Activated gamma-delta T cell treated with Interleukin-2 at 50 U/mL for 16 hours (primary cell): Measurements from ENCODE around the gene DYRK1A.
"Not testable (repeated sequence)": the region's sequence is repeated elsewhere in the genome, so short reads cannot be mapped to it uniquely, and the experiment has no call there.

Source experiments
- DNase-seq: peaks from one replicate; pipeline ENCODE4 v3.0.0-alpha.2; 2020

DYRK1A gene

DNA sequence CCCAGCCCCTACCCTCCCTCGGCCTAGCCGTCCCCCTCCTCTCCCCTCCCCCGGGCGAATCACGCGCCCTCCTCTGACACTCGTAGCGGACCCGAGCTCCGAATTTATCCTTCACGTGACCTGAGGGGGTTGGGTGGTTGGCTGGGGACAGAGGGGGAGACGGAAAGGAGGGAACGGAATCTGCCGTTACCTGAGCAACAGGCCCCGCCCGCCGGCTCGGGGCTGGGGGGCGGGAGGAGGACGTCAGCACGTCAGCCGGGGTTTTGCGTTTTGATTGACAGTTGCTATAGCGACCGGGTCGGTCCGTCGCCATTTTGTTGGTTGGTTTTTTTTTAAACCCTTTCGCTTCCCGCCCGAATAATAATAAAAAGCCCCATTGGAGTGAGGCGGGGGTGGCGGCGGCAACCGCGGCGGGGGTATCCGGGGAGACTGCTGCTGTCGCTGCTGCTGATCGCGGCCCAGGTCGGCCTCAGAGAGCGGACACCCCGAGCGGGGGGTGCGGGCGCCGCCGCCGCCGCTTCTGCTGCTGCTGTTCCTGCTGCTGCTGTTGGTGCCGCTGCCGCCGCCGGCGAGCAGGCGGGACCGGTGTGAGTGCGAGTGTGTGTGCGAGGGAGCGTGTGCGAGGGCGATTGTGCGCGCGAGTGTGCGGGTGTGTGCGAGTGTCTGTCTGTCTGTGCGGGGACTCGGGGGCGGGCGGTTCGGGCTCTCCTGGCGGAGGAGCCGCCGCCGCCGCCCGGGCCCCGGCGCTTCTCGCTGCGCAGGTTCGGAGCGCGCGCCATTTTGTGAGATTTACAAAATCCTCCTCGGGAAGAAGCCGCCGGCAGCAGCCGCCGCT is at the start of gene DYRK1A:
TSS of gene DYRK1A (plus strand) at position 292 of the 835 bp plus-strand sequence. CDS start 53,602 bp downstream, outside the sequence.
- peak; percentile 99 for DNase-seq

DNA sequence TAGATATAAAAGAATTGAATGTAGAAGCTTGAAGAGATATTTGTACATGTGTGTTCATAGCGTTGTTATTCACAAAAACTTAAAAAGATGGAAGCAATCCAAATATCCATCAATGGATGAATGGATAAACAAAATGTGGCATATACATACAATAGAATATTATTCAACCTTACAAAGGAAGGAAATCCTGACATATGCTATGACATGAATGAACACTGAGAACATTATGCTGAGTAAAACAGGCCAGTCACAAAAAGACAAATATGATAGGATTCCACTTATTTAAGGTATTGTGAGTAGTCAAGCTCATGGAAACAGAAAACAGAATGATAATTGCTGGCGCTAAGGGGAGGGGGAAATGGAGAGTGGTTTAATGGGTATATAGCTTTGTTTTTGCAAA is 47.0 kb upstream of the DYRK1A start:
- DNase-seq: no peak

DNA sequence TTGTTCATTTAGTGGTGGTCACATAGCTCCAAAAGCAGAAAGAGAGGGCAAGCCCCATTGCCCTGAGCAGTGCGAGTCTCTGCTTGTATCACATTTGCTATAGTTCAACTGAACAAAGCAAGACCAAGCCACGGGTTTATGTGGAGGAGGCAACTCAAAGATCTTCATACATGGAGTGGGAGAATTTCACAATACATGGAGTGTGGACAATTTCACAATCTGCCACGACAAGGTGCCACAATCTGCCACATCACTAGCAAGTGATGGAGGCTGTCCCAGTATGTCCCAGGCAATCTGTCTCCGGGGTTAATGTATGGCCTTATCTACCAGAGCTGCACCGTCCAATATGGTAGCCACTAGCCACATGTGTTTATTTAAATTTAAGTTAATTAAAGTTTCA is 44.5 kb upstream of the DYRK1A start:
- DNase-seq: no peak

DNA sequence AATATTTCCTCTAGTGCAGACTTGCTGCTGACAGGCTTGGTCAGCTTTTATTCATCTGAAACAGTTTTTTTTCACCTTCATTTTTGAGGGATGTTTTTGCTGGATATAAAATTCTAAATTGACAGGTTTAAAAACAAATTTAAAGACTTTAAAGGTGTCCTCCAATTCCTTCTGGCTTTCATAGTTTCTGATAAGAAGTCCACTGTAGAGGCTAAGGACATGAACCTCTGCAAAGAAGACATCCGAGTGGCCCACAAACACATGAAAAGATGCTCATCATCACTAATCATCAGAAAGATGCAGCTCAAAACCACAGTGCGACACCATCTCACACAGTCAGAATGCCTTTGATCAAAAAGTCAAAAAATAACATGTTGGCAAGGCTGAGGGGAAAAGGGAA is 42.0 kb upstream of the DYRK1A start:
- DNase-seq: no peak

DNA sequence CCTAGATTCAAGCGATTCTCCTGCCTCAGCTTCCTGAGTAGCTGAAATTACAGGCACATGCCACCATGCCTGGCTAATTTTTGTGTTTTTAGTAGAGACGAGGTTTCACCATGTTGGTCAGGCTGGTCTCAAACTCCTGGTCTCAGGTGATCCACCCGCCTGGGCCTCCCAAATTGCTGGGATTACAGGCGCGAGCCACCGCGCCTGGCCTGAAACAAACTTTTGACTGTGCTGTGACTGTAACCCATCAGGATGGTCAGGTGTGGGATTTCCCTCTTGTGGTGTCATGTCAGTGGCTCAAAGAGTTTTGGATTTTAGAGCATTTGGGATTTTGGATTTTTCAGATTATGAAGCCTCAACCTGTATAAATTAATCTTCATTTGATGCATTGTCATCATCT is 38.4 kb upstream of the DYRK1A start:
- not testable (repeated sequence) for DNase-seq

DNA sequence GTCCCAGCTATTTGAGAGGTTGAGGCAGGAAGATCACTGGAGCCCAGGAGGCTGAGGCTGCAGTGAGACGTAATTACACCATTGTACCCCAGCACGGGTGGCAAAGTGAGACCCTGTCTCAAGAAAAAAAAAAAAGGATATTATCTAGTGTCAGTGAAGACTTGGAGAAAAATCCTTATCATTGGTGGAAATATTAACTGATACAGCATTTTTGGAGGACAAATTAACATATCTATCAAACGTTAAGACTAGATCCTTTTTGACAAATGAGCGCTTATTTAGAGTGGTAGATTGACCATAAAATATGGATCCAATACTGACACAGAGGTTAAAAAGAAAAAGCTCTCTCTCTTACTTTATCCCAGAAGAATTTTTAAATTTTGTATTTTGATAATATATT is 35.2 kb upstream of the DYRK1A start:
- no peak for DNase-seq

DNA sequence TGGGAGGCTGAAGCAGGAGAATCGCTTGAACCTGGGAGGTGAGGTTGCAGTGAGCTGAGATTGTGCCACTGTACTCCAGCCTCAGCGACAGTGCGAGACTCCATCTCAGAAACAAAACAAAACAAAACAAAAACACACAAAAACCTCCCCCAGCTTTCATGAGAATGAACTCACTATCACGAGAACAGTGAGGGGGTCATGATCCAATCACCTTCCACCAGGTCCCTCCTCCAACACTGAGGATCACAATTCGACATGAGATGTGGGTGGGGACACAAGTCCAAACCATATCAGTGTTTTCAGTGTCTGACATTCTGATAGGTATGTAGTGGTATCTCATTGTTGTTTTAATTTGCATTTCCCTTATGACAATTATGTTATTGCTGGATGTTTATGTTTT is 31.5 kb upstream of the DYRK1A start:
- no peak for DNase-seq

DNA sequence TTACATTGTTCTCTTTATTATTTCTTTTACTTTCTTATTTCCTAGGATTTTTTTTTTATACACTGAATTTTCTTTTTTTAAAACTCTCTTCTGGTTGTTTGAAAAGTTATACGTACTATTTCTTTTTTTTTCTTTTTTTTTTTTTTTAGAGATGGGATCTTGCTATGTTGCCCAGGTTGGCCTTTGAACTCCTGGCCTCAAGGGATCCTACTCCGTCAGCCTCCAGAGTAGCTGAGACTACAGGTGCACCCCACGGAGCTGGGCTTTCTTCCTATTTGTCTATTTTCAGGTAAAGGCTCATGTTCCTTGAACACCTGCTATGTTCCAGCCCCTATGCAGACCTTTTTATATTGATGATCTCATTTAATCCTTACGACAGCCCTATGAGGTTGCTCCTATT is 29.4 kb upstream of the DYRK1A start:
- DNase-seq: no peak

DNA sequence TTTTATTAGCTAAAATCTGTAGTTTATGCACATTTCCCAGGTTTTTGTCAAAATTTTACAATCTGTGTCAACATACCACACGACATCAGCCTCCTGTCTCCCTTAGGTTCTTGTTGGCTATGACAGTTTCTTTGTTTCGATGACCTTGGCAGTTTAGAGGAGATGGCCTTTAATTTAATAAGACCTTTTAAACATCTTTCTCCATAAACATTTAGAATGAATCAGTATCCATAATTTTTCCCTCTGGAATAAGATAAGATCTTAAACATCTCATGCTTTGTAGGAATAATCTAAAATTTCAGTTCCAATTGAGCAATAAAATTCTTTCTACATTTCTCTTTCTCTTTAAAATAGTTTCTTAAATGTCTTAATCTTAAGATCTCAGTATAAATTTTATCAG is 28.7 kb upstream of the DYRK1A start:
- no peak for DNase-seq

- no peak for DNase-seq
Observed at GRCh38 chr21:37338671-37339551, 27.7 kb upstream of the DYRK1A start.

DNA sequence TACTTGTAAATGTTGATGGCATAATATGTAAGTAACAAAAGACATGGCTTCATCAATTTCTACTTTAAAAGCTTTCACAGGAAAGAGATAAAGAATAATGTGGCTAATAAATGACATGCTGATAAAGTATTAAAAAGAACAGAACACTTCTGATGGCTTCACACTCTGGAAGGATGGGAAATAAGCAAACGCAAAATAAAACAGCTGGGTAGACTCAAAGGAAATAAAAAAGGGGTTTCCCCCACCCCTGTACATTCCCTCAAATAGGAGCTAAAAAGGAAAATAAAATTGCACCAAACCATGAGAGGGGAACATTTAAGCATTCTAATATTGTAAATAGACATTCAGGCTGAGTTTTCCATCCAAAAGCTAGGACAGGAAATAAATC is 27.0 kb upstream of the DYRK1A start:
- no peak for DNase-seq

- DNase-seq: no peak
Observed at GRCh38 chr21:37341254-37341960, 25.2 kb upstream of the DYRK1A start.

GRCh38 chr21:37342046-37342632 is 24.4 kb upstream of the DYRK1A start:
- no peak for DNase-seq

DNA sequence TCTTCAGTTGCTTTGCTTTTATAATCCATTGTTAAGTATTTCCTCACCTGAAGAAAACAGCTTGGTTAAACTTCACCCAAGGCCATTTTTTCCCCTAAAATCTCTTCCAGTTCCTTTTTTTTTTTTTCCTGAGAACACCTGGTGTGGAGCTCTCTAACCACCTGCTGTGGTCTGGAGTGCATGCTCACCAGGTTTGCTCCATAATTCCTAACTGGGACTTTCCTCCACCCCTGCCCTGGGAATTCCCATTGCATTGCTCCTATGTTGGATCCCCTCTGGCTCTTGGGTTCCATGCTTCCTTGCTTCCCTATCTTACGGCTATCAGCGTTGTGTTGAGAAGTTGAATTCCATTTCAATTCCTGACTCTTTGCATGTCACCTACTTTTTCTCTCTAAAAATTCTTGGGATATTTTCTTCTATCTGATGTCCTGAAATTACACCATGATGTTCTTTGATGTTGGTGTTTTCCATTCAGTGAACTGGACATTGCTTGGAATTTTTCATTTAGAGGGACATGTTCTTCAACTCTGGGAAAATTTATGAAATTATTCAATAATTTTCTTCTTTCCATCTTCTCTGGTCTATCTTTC is 19.6 kb upstream of the DYRK1A start:
- no peak for DNase-seq

DNA sequence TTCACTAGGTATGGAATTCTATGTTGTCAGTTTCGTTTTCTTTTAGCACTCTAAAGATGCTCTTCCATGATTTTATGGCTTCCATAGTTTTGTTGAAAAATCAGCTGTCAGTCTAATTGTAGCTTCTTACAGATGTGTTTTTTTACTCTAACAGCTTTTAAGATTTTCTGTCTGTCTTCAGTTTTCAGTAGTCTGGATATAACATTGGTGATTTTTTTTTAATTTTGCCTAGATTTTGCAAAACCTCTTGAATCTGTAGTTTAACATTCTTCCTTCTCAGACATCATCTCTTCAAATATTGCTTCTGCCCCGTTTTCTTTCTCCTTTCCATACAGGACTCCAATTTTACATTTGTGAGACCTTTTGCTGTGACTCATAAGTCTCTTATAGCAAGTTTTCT is 17.9 kb upstream of the DYRK1A start:
- DNase-seq: no peak

- DNase-seq: no peak
Observed at GRCh38 chr21:37350472-37350871, 16.1 kb upstream of the DYRK1A start.

DNA sequence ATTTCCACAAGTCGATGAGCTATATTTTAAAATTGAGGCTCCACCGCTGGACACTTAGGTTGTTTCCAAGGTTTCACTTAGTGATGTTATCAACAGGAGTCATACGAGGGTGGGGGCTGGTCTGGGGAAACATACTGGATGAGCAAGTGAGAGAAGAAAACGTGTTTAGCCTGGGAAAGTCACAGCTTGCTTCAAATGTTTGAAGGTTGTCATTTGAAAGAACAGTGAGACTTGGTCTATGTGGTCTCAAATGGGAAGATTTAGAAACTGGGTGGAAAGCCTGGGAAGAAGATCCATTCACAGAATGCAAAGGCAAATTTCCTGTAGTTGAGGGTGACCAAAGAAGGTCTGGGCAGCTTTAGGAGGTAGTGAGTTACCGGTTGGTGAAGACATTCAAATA is 9.9 kb upstream of the DYRK1A start:
- DNase-seq: no peak

DNA sequence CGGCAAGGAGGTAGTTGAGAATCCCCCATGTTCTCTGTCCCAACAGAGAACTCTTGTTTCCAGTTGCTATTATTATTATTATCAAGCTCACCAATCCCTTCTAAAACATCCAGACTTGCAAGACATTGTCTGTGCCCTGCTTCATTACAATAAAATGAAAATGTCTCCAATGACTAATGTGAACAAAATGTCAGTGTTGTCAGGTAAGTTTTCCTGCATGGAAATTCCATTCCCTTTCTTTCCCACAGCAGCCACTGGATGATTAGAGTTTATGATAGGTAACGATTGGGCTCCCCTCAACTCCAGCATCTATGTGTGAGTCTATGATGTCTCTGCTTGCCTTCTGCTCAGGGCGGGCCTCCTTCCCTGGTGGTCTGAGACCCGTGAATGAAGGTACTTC is 8.9 kb upstream of the DYRK1A start:
- no peak for DNase-seq

GRCh38 chr21:37358397-37358796 is 8.2 kb upstream of the DYRK1A start:
- DNase-seq: no peak

GRCh38 chr21:37363936-37364335 is 2.6 kb upstream of the DYRK1A start:
- no peak for DNase-seq

DNA sequence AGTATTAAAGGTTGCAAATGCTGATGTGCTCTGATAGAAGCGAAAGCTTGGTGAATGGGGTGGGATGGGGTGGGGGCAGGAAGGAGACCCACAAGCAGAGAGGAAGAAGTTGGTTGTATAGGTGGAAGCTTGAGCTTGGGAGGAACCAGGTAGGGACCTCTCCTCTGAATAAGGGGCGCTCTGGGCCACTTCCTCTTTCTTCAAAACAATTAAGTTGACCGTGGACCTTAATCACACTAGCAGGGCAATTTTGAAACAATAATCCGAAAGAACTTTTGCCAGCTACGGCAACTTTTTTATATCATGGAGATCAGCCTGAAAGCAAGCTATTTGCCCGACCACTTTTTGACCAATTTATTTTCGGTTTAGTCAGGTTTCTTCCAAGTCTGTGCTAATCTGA is 1.9 kb upstream of the DYRK1A start:
- no peak for DNase-seq
